NT2/D1 (cell line): ENCODE results near the gene DTNB.

ENCODE experiments used
- DNase-seq: peaks from one replicate; pipeline ENCODE4 v3.0.0-alpha.2; 2011; ENCODE audit warnings: low read depth, low spot score
- H3K27me3 ChIP-seq: 2 replicates; pipeline ENCODE4 v1.6.0; 2011; ENCODE audit warnings: mild to moderate bottlenecking; ENCODE audit not compliant: insufficient read length, insufficient read depth
- H3K36me3 ChIP-seq: 2 replicates; pipeline ENCODE4 v1.6.1; 2011; ENCODE audit warnings: mild to moderate bottlenecking, low read length, mixed read lengths; ENCODE audit not compliant: insufficient read depth, insufficient read length
- H3K4me1 ChIP-seq: 2 replicates; pipeline ENCODE4 v1.5.1; 2011; ENCODE audit not compliant: insufficient read depth, insufficient read length
- H3K4me3 ChIP-seq: 2 replicates; pipeline ENCODE4 v1.5.1; 2011; ENCODE audit warnings: low read depth; ENCODE audit not compliant: insufficient read length
- H3K9ac ChIP-seq: 2 replicates; pipeline ENCODE4 v1.6.0; 2011; ENCODE audit warnings: low read depth; ENCODE audit not compliant: insufficient read length
- H3K9me3 ChIP-seq: 2 replicates; pipeline ENCODE4 v1.5.1; 2011; ENCODE audit warnings: mild to moderate bottlenecking, low read length; ENCODE audit not compliant: insufficient read depth
- SUZ12 ChIP-seq: IDR thresholded peaks from 2 replicates; pipeline ENCODE4 v1.6.1; 2011; ENCODE audit not compliant: insufficient read length, insufficient read depth; ENCODE audit errors: extremely low read depth
- YY1 ChIP-seq: IDR thresholded peaks from 2 replicates; pipeline ENCODE4 v1.6.1; 2011; ENCODE audit not compliant: insufficient read length, insufficient read depth
- ZNF274 ChIP-seq: IDR thresholded peaks from 2 replicates; pipeline ENCODE4 v1.6.1; 2011; ENCODE audit warnings: mild to moderate bottlenecking, low read depth, low read length

DTNB gene

GRCh38 chr2:25443766-25444165, 229.6 kb downstream of the DTNB start:
- no peak overlapping the region for H3K9ac ChIP-seq
- TF ChIP-seq ZNF274 = no peak
- no peak for TF ChIP-seq YY1
- no peak for TF ChIP-seq SUZ12
- H3K27me3 ChIP-seq = no peaks in the 10 kb centered on the region
- H3K9me3 ChIP-seq = no peaks in the 10 kb centered on the region
- H3K4me1 ChIP-seq = no peaks in the 10 kb centered on the region
- H3K4me3 ChIP-seq = no peak overlapping the region
- DNase-seq = no peak
- no peaks in the 10 kb centered on the region for H3K36me3 ChIP-seq

GRCh38 chr2:25441353-25441752, 232.0 kb downstream of the DTNB start:
- Histone ChIP-seq H3K36me3 (no peaks in the 10 kb centered on the region), H3K4me3 (no peak overlapping the region), H3K9me3 (no peaks in the 10 kb centered on the region), H3K4me1 (no peaks in the 10 kb centered on the region), H3K27me3 (no peaks in the 10 kb centered on the region), H3K9ac (no peak overlapping the region)
- DNase-seq = no peak
- TF ChIP-seq YY1 = no peak
- no peak for TF ChIP-seq SUZ12
- no peak for TF ChIP-seq ZNF274

GRCh38 chr2:25438793-25439192, 234.6 kb downstream of the DTNB start:
- Histone ChIP-seq H3K27me3 (no peaks in the 10 kb centered on the region), H3K9me3 (no peaks in the 10 kb centered on the region), H3K4me1 (no peaks in the 10 kb centered on the region), H3K4me3 (no peak overlapping the region), H3K36me3 (no peaks in the 10 kb centered on the region), H3K9ac (no peak overlapping the region)
- DNase-seq = no peak
- TF ChIP-seq ZNF274 (no peak), SUZ12 (no peak), YY1 (no peak)

GRCh38 chr2:25437881-25438662, 235.3 kb downstream of the DTNB start:
- Histone ChIP-seq H3K9me3 (no peaks in the 10 kb centered on the region), H3K27me3 (no peaks in the 10 kb centered on the region), H3K9ac (no peak overlapping the region), H3K36me3 (no peaks in the 10 kb centered on the region), H3K4me1 (peaks cover 3% of the 10 kb centered on the region), H3K4me3 (no peak overlapping the region)
- no peak for TF ChIP-seq YY1
- no peak for TF ChIP-seq ZNF274
- no peak for TF ChIP-seq SUZ12
- no peak for DNase-seq

GRCh38 chr2:25435421-25435820, 238.0 kb downstream of the DTNB start:
- no peaks in the 10 kb centered on the region for H3K36me3 ChIP-seq

GRCh38 chr2:25431604-25432003, 241.8 kb downstream of the DTNB start:
- Histone ChIP-seq H3K27me3 (no peaks in the 10 kb centered on the region), H3K4me1 (peaks cover 3% of the 10 kb centered on the region), H3K4me3 (no peak overlapping the region), H3K9me3 (no peaks in the 10 kb centered on the region), H3K9ac (no peak overlapping the region), H3K36me3 (no peaks in the 10 kb centered on the region)
- DNase-seq = no peak
- TF ChIP-seq ZNF274 (no peak), SUZ12 (no peak), YY1 (no peak)

More at GRCh38 chr2:25435421-25435820, 238.0 kb downstream of the DTNB start:
- no peak for TF ChIP-seq ZNF274
- TF ChIP-seq YY1 = no peak
- no peak for TF ChIP-seq SUZ12
- Histone ChIP-seq H3K4me3 (no peak overlapping the region), H3K4me1 (peaks cover 3% of the 10 kb centered on the region), H3K9ac (no peak overlapping the region), H3K27me3 (no peaks in the 10 kb centered on the region), H3K9me3 (no peaks in the 10 kb centered on the region)
- DNase-seq = no peak

- H3K4me1 ChIP-seq = peaks cover 3% of the 10 kb centered on the region
- no peaks in the 10 kb centered on the region for H3K9me3 ChIP-seq
- no peak overlapping the region for H3K4me3 ChIP-seq
- H3K9ac ChIP-seq = no peak overlapping the region
- TF ChIP-seq ZNF274 (no peak), SUZ12 (no peak), YY1 (no peak)
- no peaks in the 10 kb centered on the region for H3K27me3 ChIP-seq
- no peak for DNase-seq
- no peaks in the 10 kb centered on the region for H3K36me3 ChIP-seq
These were observed 242.8 kb downstream of the DTNB start for GRCh38 chr2:25430556-25430955.

- H3K9ac ChIP-seq = no peak overlapping the region
- no peaks in the 10 kb centered on the region for H3K36me3 ChIP-seq
- no peak for DNase-seq
- no peaks in the 10 kb centered on the region for H3K9me3 ChIP-seq
- no peak overlapping the region for H3K4me3 ChIP-seq
- no peaks in the 10 kb centered on the region for H3K27me3 ChIP-seq
- H3K4me1 ChIP-seq = no peaks in the 10 kb centered on the region
- no peak for TF ChIP-seq SUZ12
These were observed 247.1 kb downstream of the DTNB start for GRCh38 chr2:25426326-25426725.
